NCI-H526 treated with DMSO at 0.1 percent for 48 hours (cell line): ENCODE results near the gene FAM9C.

ENCODE experiments used
- DNase-seq: peaks from one replicate; lab custom pipeline; 2025; lab: John Stamatoyannopoulos, UW

The FAM9C gene

GRCh38 chrX:13007519-13008188 lies 36.8 kb downstream of the FAM9C start:
- DNase-seq, result no peak

- no peak for DNase-seq
Observed at GRCh38 chrX:13005661-13006473, 38.6 kb downstream of the FAM9C start.

GRCh38 chrX:13001961-13002671 lies 42.3 kb downstream of the FAM9C start:
- no peak for DNase-seq

GRCh38 chrX:13001097-13001496 lies 43.3 kb downstream of the FAM9C start:
- no peak for DNase-seq

GRCh38 chrX:13000301-13000811 lies 44.1 kb downstream of the FAM9C start:
- no peak for DNase-seq

- DNase-seq, result no peak
Observed at GRCh38 chrX:12999422-12999821, 45.0 kb downstream of the FAM9C start.

- no peak for DNase-seq
Observed at GRCh38 chrX:12997906-12998687, 46.3 kb downstream of the FAM9C start.

- no peak for DNase-seq
Observed at GRCh38 chrX:12996934-12997435, 47.4 kb downstream of the FAM9C start.

GRCh38 chrX:12994321-12994720 lies 50.1 kb downstream of the FAM9C start:
- no peak for DNase-seq

GRCh38 chrX:12993826-12994225 lies 50.6 kb downstream of the FAM9C start:
- no peak for DNase-seq

- no peak for DNase-seq
Observed at GRCh38 chrX:12992544-12993118, 51.8 kb downstream of the FAM9C start.

GRCh38 chrX:12991575-12991974 lies 52.8 kb downstream of the FAM9C start:
- no peak for DNase-seq

GRCh38 chrX:12989461-12989860 lies 55.0 kb downstream of the FAM9C start:
- DNase-seq, result no peak

- no peak for DNase-seq
Observed at GRCh38 chrX:12988797-12989196, 55.6 kb downstream of the FAM9C start.

- no peak for DNase-seq
Observed at GRCh38 chrX:12987900-12988594, 56.4 kb downstream of the FAM9C start.

GRCh38 chrX:12987340-12987739 lies 57.1 kb downstream of the FAM9C start:
- no peak for DNase-seq

- no peak for DNase-seq
Observed at GRCh38 chrX:12986886-12987285, 57.5 kb downstream of the FAM9C start.

- DNase-seq, result no peak
Observed at GRCh38 chrX:12986164-12986779, 58.1 kb downstream of the FAM9C start.
